ENCODE data around the gene MCTP1.

The MCTP1 gene

GRCh38 chr5:95081500-95081960 lies 203.4 kb downstream of the MCTP1 start:
- FAIRE-seq = no peak
- DNase-seq (ENCODE audit: insufficient read length, low spot score) = peak; percentile 28

- FAIRE-seq (no peak), DNase-seq (ENCODE audit: insufficient read length, low spot score) (no peak)
Observed at GRCh38 chr5:95080441-95080840, 204.5 kb downstream of the MCTP1 start.

- FAIRE-seq = no peak
- no peak for DNase-seq (ENCODE audit: insufficient read length, low spot score)
Observed at GRCh38 chr5:95080030-95080429, 204.9 kb downstream of the MCTP1 start.

- no peak for DNase-seq (ENCODE audit: insufficient read length, low spot score)
- no peak for FAIRE-seq
Observed at GRCh38 chr5:95078868-95079267, 206.0 kb downstream of the MCTP1 start.

GRCh38 chr5:95076395-95077185 lies 208.3 kb downstream of the MCTP1 start:
- FAIRE-seq = no peak
- no peak for DNase-seq (ENCODE audit: insufficient read length, low spot score)

- FAIRE-seq = no peak
- no peak for DNase-seq (ENCODE audit: insufficient read length, low spot score)
Observed at GRCh38 chr5:95075111-95075510, 209.8 kb downstream of the MCTP1 start.

- no peak for DNase-seq (ENCODE audit: insufficient read length, low spot score)
- FAIRE-seq = no peak
Observed at GRCh38 chr5:95072281-95072680, 212.6 kb downstream of the MCTP1 start.

- FAIRE-seq = no peak
Observed at GRCh38 chr5:95070866-95071265, 214.0 kb downstream of the MCTP1 start.

GRCh38 chr5:95070453-95070852 lies 214.4 kb downstream of the MCTP1 start:
- no peak for DNase-seq (ENCODE audit: insufficient read length, low spot score)
- no peak for FAIRE-seq

More at GRCh38 chr5:95070866-95071265, 214.0 kb downstream of the MCTP1 start:
- DNase-seq (ENCODE audit: insufficient read length, low spot score) = no peak

GRCh38 chr5:95069948-95070347 lies 214.9 kb downstream of the MCTP1 start:
- FAIRE-seq = no peak
- no peak for DNase-seq (ENCODE audit: insufficient read length, low spot score)

- FAIRE-seq = no peak
- no peak for DNase-seq (ENCODE audit: insufficient read length, low spot score)
Observed at GRCh38 chr5:95069021-95069420, 215.9 kb downstream of the MCTP1 start.

GRCh38 chr5:95068289-95068910 lies 216.5 kb downstream of the MCTP1 start:
- FAIRE-seq (no peak), DNase-seq (ENCODE audit: insufficient read length, low spot score) (no peak)

GRCh38 chr5:95066048-95066447 lies 218.8 kb downstream of the MCTP1 start:
- no peak for FAIRE-seq
- DNase-seq (ENCODE audit: insufficient read length, low spot score) = no peak

- no peak for FAIRE-seq
- no peak for DNase-seq (ENCODE audit: insufficient read length, low spot score)
Observed at GRCh38 chr5:95063492-95063891, 221.4 kb downstream of the MCTP1 start.

- no peak for FAIRE-seq
Observed at GRCh38 chr5:95060098-95060497, 224.8 kb downstream of the MCTP1 start.

GRCh38 chr5:95059636-95060035 lies 225.3 kb downstream of the MCTP1 start:
- FAIRE-seq = no peak
- DNase-seq (ENCODE audit: insufficient read length, low spot score) = no peak

More at GRCh38 chr5:95060098-95060497, 224.8 kb downstream of the MCTP1 start:
- DNase-seq (ENCODE audit: insufficient read length, low spot score) = no peak

- FAIRE-seq (no peak), DNase-seq (ENCODE audit: insufficient read length, low spot score) (no peak)
Observed at GRCh38 chr5:95057615-95058014, 227.3 kb downstream of the MCTP1 start.

GRCh38 chr5:95053253-95053652 lies 231.6 kb downstream of the MCTP1 start:
- no peak for FAIRE-seq
- DNase-seq (ENCODE audit: insufficient read length, low spot score) = no peak

- no peak for FAIRE-seq
- DNase-seq (ENCODE audit: insufficient read length, low spot score) = no peak
Observed at GRCh38 chr5:95050708-95051107, 234.2 kb downstream of the MCTP1 start.

- DNase-seq (ENCODE audit: insufficient read length, low spot score) = no peak
- FAIRE-seq = no peak
Observed at GRCh38 chr5:95048628-95049027, 236.3 kb downstream of the MCTP1 start.

GRCh38 chr5:95045181-95045965 lies 239.5 kb downstream of the MCTP1 start:
- FAIRE-seq (no peak), DNase-seq (ENCODE audit: insufficient read length, low spot score) (no peak)

Measured in HTR-8/SVneo (cell line).